ENCODE results near the gene SLC4A11.

Gene SLC4A11

DNA sequence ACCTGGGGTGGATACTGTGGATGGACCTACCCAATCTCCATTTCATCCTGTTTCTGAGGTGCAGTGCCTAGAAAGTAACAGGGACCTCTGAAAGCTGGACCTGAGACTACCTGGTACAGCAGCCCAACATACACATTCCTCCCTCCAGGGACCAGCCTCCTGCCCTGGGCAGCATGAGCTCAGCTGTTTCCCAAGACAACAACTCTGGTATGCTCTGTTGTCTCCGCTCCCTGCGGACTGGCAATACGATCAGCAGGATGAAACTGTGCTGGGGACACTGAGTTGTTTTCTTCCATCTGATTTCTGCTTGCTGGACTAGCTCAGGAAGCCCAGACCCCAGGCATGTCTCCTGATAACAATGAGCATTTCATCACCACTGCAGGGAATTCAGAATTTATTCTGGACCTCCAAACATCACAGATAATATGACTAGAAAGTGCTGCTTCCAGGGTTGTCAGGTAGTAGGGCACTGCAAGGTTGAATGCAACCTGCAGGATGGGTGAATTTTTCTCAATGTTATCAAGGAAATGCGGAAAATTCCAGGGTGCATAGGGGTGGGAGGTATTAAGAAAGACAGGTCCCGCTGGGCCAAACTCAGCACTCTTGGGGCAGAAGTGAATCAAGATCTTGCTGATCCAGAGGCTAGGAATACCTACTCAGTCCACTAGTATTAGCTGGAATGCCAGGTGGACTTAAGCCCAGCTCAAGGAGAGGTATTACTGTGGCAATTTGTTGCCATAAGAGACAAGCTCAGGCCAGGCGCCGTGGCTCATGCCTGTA, 38.9 kb upstream of the SLC4A11 start:
- no peak for DNase-seq
- H3K9me3 Mint-ChIP-seq = no peaks in the 10 kb centered on the region
- TF ChIP-seq, protein P1, sequence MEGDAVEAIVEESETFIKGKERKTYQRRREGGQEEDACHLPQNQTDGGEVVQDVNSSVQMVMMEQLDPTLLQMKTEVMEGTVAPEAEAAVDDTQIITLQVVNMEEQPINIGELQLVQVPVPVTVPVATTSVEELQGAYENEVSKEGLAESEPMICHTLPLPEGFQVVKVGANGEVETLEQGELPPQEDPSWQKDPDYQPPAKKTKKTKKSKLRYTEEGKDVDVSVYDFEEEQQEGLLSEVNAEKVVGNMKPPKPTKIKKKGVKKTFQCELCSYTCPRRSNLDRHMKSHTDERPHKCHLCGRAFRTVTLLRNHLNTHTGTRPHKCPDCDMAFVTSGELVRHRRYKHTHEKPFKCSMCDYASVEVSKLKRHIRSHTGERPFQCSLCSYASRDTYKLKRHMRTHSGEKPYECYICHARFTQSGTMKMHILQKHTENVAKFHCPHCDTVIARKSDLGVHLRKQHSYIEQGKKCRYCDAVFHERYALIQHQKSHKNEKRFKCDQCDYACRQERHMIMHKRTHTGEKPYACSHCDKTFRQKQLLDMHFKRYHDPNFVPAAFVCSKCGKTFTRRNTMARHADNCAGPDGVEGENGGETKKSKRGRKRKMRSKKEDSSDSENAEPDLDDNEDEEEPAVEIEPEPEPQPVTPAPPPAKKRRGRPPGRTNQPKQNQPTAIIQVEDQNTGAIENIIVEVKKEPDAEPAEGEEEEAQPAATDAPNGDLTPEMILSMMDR (IDR thresholded peaks at IDR 0.05) = no peak
- peaks cover 10% of the 10 kb centered on the region for H3K4me1 Mint-ChIP-seq
- peaks cover 15% of the 10 kb centered on the region for H3K36me3 Mint-ChIP-seq (ENCODE audit: low read depth)
- H3K27ac Mint-ChIP-seq = no peak overlapping the region
- no peaks in the 10 kb centered on the region for H3K27me3 Mint-ChIP-seq (ENCODE audit: low read depth, poor library complexity)
- H3K4me3 Mint-ChIP-seq = no peak overlapping the region

DNA sequence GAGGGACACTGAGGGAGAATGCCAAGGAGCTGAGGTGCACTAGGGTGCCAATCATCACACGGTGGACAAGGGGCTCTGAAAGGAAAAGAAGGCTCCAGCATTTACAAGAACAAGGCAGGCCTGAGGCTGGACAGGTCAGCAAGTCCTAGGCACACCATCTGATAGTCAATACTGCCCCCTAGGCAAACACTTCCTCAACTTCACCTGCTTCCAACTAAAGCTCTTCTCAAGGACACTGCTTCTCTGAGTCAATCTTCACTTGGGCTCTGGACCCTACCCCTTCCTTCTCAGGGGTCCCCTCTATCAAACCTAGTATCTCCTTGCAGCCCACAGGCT, 37.7 kb upstream of the SLC4A11 start:
- DNase-seq = no peak
- TF ChIP-seq, protein P1 (IDR thresholded peaks at IDR 0.05) = peak; percentile 13
- no peak overlapping the region for H3K4me3 Mint-ChIP-seq
- H3K4me1 Mint-ChIP-seq = peaks cover 10% of the 10 kb centered on the region
- H3K9me3 Mint-ChIP-seq = no peaks in the 10 kb centered on the region
- peaks cover 20% of the 10 kb centered on the region for H3K36me3 Mint-ChIP-seq (ENCODE audit: low read depth)
- H3K27me3 Mint-ChIP-seq (ENCODE audit: low read depth, poor library complexity) = no peaks in the 10 kb centered on the region
- H3K27ac Mint-ChIP-seq = no peak overlapping the region

DNA sequence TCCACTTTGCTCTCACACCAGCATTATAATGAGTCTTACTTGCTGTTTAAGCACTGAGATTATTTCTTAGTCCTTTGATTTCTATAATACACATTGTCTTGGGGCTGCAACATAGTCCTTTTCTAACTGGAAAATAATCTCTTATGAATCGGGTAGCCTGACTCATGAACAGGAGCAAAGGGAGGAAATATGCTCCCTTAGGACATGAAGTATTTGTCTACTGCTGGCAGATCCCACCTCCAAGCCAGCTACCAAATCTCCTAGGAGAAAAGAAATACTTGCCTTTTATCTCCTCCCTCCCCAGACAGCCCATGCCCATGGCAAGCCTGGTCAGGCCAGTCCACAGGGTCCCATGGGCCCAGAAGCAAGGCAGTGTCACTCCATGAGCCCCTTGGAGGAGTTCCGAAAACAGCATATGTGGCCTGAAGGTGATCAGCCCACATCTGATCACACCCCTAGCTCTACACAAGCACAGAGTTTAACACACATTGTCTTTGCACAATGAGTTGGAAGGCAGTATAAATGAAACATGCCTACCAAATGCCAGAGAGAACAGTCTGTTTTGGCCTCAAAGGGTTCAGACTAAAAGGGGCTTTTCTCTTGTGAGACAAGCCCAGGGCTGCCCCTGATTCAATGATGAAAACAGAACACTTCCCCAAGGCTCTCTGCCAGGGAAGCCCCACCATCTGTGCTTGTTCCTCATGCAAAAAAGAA, 37.1 kb upstream of the SLC4A11 start:
- TF ChIP-seq, protein P1 (IDR thresholded peaks at IDR 0.05) = no peak
- peaks cover 10% of the 10 kb centered on the region for H3K4me1 Mint-ChIP-seq

DNA sequence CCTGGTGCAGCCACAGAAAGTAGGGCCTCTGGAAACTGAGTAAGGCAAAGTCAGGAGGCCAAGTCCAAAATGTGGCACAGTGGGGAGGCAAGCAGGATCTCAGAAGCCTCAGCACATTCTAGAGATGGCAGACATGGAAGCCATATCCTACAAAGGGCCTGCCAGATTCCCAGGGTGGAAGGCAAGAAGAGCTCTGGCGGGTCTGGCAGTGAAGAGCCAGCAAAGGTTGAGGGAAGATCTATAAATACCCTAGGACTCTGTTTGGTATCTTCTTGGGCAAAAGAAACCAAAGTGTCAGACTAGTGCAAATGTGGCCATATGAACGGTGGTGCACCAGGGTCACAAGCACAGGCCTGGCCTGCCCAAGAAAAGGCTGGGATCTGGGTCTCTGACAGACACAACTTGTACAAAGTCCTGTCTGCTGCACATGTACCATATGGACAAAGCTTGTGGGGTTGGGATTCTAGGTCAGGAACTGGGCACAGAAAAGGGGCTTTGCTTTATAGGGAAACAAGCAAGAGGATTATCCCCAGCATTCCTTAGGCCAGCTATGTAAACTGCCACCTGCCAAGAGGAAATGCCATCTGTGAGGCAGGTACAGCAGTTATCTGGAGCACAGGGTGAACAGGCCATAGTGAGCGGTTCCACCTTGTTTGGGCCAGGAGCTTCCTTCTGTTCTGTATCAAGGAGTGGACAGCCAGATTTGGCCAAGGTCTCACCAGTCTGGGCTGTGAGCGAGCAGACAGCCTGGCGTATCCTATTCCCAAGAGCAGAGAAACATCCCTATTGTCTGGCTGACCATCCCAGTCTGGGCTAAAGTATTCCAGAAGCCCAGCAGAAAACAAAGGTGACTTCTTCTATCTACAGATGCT, 36.3 kb upstream of the SLC4A11 start:
- no peaks in the 10 kb centered on the region for H3K9me3 Mint-ChIP-seq
- peaks cover 26% of the 10 kb centered on the region for H3K36me3 Mint-ChIP-seq (ENCODE audit: low read depth)
- DNase-seq = no peak
- H3K4me3 Mint-ChIP-seq = no peak overlapping the region
- no peaks in the 10 kb centered on the region for H3K27me3 Mint-ChIP-seq (ENCODE audit: low read depth, poor library complexity)
- TF ChIP-seq, protein P1 (IDR thresholded peaks at IDR 0.05) = no peak
- H3K27ac Mint-ChIP-seq = no peak overlapping the region
- H3K4me1 Mint-ChIP-seq = peaks cover 10% of the 10 kb centered on the region

More for the DNA sequence above, 37.1 kb upstream of the SLC4A11 start:
- no peaks in the 10 kb centered on the region for H3K9me3 Mint-ChIP-seq
- H3K36me3 Mint-ChIP-seq (ENCODE audit: low read depth) = peaks cover 18% of the 10 kb centered on the region
- DNase-seq = no peak
- H3K27me3 Mint-ChIP-seq (ENCODE audit: low read depth, poor library complexity) = no peaks in the 10 kb centered on the region
- no peak overlapping the region for H3K27ac Mint-ChIP-seq
- no peak overlapping the region for H3K4me3 Mint-ChIP-seq

DNA sequence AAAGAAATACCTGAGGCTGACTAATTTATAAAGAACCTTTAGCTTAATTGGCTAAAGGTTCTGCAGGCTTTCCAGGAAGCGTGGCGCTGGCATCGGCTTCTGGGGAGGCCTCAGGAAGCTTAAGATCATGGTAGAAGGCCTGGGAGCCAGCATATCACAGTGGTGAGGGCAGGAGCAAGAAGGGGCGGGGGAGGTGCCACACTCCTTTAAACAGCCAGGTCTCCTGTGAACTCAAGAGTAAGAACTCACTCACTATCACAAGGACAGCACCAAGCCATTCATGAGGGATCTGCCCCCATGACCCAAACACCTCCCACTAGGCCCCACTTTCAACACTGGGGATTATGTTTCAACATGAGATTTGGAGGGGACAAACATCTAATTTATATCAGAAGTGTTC, 34.4 kb upstream of the SLC4A11 start:
- no peak for DNase-seq
- no peaks in the 10 kb centered on the region for H3K9me3 Mint-ChIP-seq
- H3K4me1 Mint-ChIP-seq = peaks cover 10% of the 10 kb centered on the region
- H3K36me3 Mint-ChIP-seq (ENCODE audit: low read depth) = peaks cover 20% of the 10 kb centered on the region
- no peak overlapping the region for H3K4me3 Mint-ChIP-seq
- peak overlapping the region; percentile 13 for H3K27ac Mint-ChIP-seq
- no peaks in the 10 kb centered on the region for H3K27me3 Mint-ChIP-seq (ENCODE audit: low read depth, poor library complexity)
- TF ChIP-seq, protein P1 (IDR thresholded peaks at IDR 0.05) = no peak

All from nephron progenitor cell (in vitro differentiated cells).